Measurements from ENCODE around the gene CCDC136.

- TF ChIP-seq EZH2 (IDR thresholded peaks at IDR 0.05) = no peak
- TF ChIP-seq POLR2AphosphoS5 (IDR thresholded peaks at IDR 0.05; ENCODE audit: borderline replicate concordance, low read depth, low read length) = no peak
- TF ChIP-seq FOXP2 (optimal IDR thresholded peaks at IDR 0.05; ENCODE audit: control extremely low read depth, extremely low read length, insufficient read depth) = no peak
These were observed 7.7 kb downstream of the CCDC136 start for GRCh38 chr7:128799451-128799850.

Data from SK-N-MC (cell line).